MCF 10A (cell line): ENCODE data around the gene NPPC. TPM values are rescaled to one million over a fixed set of nuclear protein-coding genes. Genes with fewer than 3 reads are reported as not detected.

Experiments used
- BruUV-seq: library from RNA; stranded (reverse); fragments of 400-500 nt; replicated peaks from 2 replicates; lab custom pipeline; 2021; lab: Mats Ljungman, UMichigan
- CTCF ChIA-PET: fragments of 300-600 bp; sonication (Branson Sonifier 250); formaldehyde crosslinking; extraction: SDS; loops from one replicate; lab custom pipeline; 2021; ENCODE audit warnings: antibody characterized with exemption, inconsistent platforms; lab: Yijun Ruan, JAX
- POLR2A ChIA-PET: fragments of 300-600, 350-650 bp; sonication (Branson Sonifier 250); formaldehyde crosslinking; extraction: SDS; loops from one replicate; lab custom pipeline; 2020; ENCODE audit warnings: antibody characterized with exemption, inconsistent platforms; lab: Yijun Ruan, JAX
- DNase-seq: peaks from one replicate; pipeline ENCODE4 v3.0.0-alpha.2; 2018; ENCODE audit not compliant: unreplicated experiment
- H3K27ac Mint-ChIP-seq: one replicate; pipeline ENCODE4 v1.8.0; 2022; ENCODE audit warnings: mild to moderate bottlenecking, low read depth, mixed read lengths; ENCODE audit not compliant: unreplicated experiment
- H3K27me3 Mint-ChIP-seq: one replicate; pipeline ENCODE4 v1.8.0; 2022; ENCODE audit warnings: mixed read lengths; ENCODE audit not compliant: insufficient read depth, unreplicated experiment
- H3K36me3 Mint-ChIP-seq: one replicate; pipeline ENCODE4 v1.8.0; 2022; ENCODE audit warnings: mild to moderate bottlenecking, moderate library complexity, mixed read lengths; ENCODE audit not compliant: insufficient read depth, unreplicated experiment
- H3K4me1 Mint-ChIP-seq: one replicate; pipeline ENCODE4 v1.8.0; 2022; ENCODE audit warnings: mixed read lengths; ENCODE audit not compliant: insufficient read depth, unreplicated experiment
- H3K4me3 Mint-ChIP-seq: one replicate; pipeline ENCODE4 v1.8.0; 2022; ENCODE audit warnings: mild to moderate bottlenecking, moderate library complexity, mixed read lengths; ENCODE audit not compliant: unreplicated experiment
- H3K9me3 Mint-ChIP-seq: one replicate; pipeline ENCODE4 v1.8.0; 2022; ENCODE audit warnings: mixed read lengths; ENCODE audit not compliant: unreplicated experiment
- intact Hi-C: fragments of 100-400 bp; cut with micrococcal nuclease; formaldehyde crosslinking; loops from 2 replicates; pipeline ENCODE4 v1.14.1; 2022
- total RNA-seq: library from RNA; stranded (reverse); gene quantifications from 2 replicates; pipeline ENCODE4 v1.2.3, GENCODE V29; 2022
- TF ChIP-seq, protein P1 (sequence below): fragments of 200-600 bp; IDR thresholded peaks from one replicate; pipeline ENCODE4 v1.8.0; 2022; ENCODE audit warnings: antibody characterized with exemption, mild to moderate bottlenecking; ENCODE audit not compliant: unreplicated experiment

The NPPC gene
- total RNA-seq, 1 experiment from 2014 or later, result not detected

DNA sequence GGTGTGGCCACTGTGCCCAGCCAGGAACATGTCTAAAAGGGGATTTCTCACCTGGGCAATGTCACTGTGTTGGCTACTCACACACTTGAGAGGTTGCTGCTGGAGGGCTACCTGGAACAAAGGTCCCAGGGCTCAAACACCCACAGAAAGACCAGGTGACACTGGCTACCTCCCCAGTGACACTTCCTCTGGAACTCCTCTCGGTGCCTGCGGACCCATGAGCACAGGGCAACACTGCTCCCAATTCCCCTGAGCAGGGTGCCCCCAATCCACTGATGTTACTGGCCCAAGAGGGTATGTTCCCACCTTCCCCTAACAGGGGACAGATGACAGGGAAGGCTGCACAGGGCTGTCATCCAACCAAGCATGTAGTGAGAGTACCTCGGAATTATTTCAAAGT, 5.8 kb downstream of the NPPC start:
- BruUV-seq, result no TSS peak
- Mint-ChIP-seq H3K9me3 (no peaks in the 10 kb centered on the region), H3K4me1 (no peaks in the 10 kb centered on the region), H3K36me3 (no peaks in the 10 kb centered on the region), H3K27me3 (peaks cover 53% of the 10 kb centered on the region), H3K4me3 (no peak overlapping the region), H3K27ac (no peak overlapping the region)
- POLR2A ChIA-PET, result no interaction called here
- intact Hi-C loops, result no loop called here
- DNase-seq, result no peak
- CTCF ChIA-PET, result interaction anchor here (0.6 to 8.9 kb wide), 6 partner anchors 14 to 414 kb away, joined by 3 to 78 read pairs (median 4); no protein-coding TSS in a partner anchor
- TF ChIP-seq, protein P1, sequence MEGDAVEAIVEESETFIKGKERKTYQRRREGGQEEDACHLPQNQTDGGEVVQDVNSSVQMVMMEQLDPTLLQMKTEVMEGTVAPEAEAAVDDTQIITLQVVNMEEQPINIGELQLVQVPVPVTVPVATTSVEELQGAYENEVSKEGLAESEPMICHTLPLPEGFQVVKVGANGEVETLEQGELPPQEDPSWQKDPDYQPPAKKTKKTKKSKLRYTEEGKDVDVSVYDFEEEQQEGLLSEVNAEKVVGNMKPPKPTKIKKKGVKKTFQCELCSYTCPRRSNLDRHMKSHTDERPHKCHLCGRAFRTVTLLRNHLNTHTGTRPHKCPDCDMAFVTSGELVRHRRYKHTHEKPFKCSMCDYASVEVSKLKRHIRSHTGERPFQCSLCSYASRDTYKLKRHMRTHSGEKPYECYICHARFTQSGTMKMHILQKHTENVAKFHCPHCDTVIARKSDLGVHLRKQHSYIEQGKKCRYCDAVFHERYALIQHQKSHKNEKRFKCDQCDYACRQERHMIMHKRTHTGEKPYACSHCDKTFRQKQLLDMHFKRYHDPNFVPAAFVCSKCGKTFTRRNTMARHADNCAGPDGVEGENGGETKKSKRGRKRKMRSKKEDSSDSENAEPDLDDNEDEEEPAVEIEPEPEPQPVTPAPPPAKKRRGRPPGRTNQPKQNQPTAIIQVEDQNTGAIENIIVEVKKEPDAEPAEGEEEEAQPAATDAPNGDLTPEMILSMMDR, result no peak

DNA sequence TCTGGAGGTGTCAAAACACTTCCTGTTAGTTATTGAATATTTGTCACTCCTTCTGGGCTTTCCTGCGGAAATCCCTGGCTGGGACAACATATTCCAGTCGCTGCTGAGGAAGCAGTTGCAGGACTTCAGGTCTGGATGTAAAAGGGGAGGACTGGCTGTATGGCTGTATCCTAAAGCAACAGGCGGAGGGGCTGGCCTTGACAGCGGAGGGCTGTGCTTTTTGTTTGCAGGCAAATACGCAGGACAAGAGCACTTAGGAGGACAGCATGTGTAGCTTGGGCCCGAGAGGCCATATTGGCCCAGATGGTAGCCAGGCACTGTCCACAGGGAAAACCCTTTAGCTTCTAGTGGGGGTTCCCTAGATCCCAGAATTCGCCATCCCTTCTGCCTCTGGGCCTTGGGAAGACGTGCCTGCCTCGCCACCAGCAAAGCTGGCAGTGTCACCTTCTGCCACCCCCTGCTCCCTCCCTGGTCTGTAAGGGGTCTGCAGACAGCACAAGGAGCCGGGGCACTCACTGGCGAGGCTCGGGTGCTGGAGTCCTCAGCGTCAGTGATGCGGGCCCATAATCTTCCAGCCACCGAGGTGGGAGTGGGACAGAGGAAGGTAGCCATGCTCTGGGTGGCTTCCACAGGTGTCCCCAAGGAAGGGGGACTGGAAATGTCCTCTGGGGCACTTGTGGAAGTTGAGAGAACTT, 6.7 kb downstream of the NPPC start:
- TF ChIP-seq, protein P1, result no peak
- POLR2A ChIA-PET, result no interaction called here
- Mint-ChIP-seq H3K4me3 (no peak overlapping the region), H3K4me1 (no peaks in the 10 kb centered on the region), H3K27ac (no peak overlapping the region), H3K27me3 (peaks cover 49% of the 10 kb centered on the region), H3K36me3 (no peaks in the 10 kb centered on the region), H3K9me3 (no peaks in the 10 kb centered on the region)
- intact Hi-C loops, result no loop called here
- BruUV-seq, result no TSS peak
- CTCF ChIA-PET, result interaction anchor here (0.5 to 8.9 kb wide), 7 partner anchors 9 to 598 kb away, joined by 3 to 78 read pairs (median 3); no protein-coding TSS in a partner anchor
- no peak for DNase-seq

DNA sequence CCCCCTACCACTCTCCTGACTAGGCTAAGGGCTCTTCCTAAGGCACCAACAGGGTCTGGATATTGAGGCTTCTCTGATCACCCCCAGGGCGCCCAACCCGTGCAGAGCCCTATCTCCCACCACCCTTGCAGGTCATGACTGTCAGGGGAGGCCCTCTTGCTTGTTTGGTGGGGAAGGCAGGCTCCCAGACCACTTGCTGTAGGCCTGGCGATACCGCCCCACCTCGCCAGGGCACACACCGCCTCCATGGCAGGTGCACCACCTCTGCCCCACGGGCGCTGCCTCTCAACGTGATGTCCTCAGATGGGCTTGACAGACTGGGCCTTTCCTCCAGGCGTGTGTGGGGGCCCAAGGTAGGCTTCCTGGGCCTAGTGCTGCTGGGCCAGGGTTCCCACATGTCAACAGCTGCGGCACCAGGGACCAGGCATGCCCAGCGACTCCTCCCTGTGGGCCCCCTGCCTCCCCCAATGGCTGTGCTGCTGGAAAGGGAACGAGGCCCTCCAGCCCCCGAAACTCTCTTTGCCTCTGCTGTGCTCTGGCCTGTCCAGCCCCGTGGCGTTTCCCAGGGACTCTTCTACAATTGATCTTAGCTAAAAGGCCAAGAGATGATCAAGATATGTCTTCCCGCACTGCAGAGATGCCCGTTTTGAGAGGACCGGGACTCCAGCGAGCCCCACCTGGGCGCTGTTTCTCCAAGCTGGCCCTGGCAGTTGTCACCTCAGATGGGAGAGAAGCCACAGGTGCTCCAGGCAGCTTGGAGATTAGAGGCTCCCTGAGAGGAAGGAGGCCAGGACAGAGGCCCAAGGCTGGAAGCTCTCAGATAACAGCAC, 7.5 kb downstream of the NPPC start:
- no peak overlapping the region for H3K27ac Mint-ChIP-seq
- TF ChIP-seq, protein P1, result no peak
- no peaks in the 10 kb centered on the region for H3K36me3 Mint-ChIP-seq
- POLR2A ChIA-PET, result no interaction called here
- intact Hi-C loops, result no loop called here
- H3K4me3 Mint-ChIP-seq, result no peak overlapping the region
- H3K27me3 Mint-ChIP-seq, result peaks cover 41% of the 10 kb centered on the region
- no peak for DNase-seq
- no TSS peak for BruUV-seq
- no peaks in the 10 kb centered on the region for H3K4me1 Mint-ChIP-seq
- CTCF ChIA-PET, result interaction anchor here (0.5 to 1.4 kb wide), 3 partner anchors 20 to 599 kb away, joined by 3 read pairs; no protein-coding TSS in a partner anchor
- no peaks in the 10 kb centered on the region for H3K9me3 Mint-ChIP-seq
